T follicular helper cell (primary cell): ENCODE measurements around the gene SAMD8.
"Not testable (repeated sequence)": the region's sequence is repeated elsewhere in the genome, so short reads cannot be mapped to it uniquely, and the experiment has no call there.

Experiments
- DNase-seq: peaks from one replicate; pipeline ENCODE4 v3.0.0-alpha.2; 2020; ENCODE audit warnings: low read depth

The SAMD8 gene

DNA sequence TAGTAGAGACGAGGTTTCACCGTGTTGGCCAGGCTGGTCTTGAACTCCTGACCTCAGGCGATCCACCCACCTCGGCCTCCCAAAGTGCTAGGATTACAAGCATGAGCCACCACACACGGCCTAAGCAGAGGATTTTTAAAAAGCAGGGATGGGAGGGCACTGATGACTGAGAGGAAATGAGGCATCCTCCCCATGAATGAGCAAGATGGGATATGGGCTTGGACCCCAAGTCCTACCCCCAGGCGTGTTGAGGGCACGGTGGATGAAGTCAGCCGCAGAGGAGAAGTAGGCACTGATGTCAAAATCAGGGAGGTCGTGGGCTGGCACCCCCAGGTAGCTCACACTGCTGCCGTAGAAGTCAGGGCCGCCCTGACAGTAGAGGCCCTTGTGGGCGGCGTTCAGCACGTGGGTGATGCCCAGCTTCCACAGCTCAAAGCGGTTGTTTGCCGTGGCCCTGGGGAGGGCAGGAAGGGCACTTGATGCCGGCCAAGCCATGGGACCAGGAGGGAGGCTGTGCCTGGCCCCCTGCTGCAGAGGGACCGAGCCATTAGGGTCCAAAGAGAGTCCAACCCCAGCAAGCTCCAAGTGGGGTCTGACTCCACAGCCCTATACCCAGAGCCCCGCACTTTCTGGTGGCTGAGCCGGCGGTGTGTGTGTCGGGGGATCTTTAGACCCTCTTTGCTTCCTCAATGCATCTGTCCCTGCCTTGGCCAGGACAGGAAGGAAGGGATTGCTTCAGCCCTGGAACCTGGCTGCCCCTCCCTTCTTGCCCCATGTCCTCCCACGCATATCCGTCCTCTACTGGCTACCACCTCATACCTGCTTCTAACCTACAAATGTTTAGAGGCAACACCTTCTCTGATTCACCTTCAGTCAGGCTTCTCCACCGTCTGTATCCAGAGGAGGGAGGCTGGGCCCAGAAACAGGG lies 3.4 kb upstream of the SAMD8 start:
- DNase-seq = no peak

DNA sequence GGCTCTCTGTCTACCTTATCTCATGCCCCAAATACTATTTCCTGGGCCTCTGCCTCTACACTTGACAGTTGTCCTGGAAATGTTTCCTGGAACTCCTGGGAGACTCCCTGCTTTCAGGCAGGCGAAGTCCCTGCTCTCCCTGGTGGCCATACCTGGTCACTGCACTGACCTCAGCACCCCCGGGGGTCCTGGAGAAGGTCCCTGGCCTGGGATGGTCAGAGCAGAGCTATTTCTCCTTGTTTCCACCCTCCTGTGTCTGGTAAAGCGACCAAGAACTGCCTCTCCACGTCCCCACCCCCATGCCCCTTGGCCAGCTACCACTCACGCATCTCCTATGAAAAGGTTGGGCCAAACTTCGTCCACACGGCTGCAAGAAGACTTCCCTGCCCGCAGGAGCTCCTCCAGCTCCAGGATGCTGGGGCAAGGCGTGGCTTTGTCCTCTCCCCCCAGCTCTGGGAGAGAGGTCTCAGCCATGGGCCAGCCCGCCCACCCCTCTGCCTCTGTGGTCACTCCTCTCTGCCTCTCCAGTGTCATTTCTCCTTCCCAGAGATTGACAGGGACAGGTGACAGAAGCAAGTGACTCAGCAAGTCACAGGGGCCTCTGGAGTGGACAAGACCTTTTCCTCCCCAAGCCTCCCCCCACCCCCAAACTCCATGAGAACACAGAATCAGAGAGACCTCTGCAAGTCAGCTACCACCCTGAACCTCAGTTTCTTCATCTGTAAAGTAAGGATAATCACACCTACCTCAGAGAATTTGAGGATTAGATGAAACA lies 2.6 kb upstream of the SAMD8 start:
- DNase-seq = no peak

DNA sequence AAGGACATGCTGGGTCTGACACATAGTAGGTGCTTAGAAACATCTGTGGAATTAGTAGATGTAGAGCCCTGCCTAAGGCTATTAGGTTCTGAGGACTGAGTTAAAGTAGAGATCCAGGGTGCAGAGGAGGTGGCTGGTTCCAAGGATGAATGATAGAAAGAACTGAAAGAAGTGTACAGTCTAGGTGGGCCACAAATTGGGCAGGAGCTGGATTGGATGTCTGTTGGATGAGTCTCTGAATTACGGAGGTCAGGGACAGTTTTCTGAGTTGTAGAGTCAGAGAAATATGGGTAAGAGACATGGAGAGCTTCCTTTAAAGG lies 2.0 kb upstream of the SAMD8 start:
- DNase-seq = no peak

DNA sequence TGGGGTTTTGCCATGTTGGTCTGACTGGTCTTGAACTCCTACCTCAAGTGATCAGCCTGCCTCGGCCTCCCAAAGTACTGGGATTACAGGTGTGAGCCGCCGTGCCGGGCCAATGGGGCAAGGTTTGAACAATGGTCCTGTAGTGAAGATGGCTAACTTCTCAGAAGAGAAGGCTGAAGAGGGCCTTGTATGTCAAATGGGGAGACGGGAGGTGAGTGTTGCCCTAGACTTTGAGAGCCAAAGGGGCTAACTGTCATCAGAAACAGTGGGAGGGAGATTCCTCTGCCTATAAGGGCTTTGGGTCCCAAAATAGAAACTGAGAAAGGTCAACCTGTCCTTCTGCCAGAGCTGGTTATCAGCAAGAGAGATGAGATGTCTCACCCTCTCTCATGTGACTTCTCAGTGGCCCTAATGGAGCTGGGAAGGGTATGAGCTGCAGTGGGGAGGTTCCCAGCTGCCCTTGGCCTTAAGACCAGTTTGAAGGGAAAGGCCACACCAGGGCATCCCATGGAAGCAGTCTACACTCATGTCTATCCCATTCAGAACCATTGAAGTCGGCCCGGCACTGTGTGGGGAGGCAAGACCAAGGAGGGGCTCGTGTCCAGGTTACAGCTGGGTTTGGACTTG lies 1.3 kb upstream of the SAMD8 start:
- no peak for DNase-seq

DNA sequence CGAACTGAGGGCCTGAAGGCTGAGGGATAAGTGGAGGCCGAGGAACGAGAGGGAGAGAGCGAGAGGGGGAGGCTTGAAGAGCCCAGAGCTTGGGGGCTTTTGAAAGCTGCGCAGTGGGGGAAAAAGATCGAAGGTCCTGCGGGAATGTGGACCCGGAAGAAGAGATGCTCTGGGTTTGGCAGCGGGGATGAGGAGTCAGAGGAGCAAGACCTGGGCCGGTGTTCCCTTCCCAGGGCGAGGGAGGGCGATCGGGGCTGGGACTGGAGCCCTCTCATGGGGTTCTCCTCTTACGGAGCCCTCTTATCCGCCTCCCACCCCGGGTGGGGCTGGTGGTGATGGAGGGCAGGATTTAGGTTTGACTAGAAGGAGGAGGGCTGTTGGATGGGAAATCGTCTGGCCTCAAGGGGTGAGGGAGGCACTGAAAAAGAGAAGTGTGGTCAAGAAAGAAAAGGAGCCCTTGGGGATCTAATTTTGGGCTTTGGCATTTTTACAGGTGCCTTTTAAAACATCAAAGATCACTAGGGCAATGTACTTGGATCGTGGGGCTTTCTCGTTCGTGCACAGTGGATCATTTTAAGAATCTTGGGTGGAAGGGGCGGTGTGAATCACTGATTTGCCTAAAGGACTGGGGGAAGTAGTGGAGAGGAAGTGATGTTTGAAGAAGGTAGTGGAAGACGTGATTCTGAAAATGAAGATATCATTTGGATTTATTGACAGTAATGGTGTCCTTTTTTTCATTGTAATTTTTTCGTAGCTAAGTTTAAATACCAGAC lies 637 bp downstream of the SAMD8 start:
- peak; percentile 20 for DNase-seq

DNA sequence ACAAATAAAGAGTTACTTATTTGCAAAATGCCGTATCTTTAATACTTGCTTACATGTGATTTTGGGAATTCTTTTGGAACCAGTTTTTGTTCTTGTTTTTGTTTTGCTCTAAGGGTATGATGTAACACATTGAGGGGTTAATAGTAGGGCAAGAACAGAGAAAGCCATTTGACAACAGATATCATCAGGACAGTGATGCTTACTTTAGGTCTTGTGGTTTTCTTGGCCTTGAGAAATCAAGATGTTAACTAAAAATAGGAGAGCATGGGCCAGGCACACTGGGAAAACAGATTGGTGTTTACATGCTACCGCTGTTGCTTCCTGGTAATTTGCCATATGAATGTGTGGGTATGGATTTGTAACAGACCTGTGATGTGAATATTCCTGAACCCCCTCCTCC lies 3.7 kb downstream of the SAMD8 start:
- DNase-seq = no peak

DNA sequence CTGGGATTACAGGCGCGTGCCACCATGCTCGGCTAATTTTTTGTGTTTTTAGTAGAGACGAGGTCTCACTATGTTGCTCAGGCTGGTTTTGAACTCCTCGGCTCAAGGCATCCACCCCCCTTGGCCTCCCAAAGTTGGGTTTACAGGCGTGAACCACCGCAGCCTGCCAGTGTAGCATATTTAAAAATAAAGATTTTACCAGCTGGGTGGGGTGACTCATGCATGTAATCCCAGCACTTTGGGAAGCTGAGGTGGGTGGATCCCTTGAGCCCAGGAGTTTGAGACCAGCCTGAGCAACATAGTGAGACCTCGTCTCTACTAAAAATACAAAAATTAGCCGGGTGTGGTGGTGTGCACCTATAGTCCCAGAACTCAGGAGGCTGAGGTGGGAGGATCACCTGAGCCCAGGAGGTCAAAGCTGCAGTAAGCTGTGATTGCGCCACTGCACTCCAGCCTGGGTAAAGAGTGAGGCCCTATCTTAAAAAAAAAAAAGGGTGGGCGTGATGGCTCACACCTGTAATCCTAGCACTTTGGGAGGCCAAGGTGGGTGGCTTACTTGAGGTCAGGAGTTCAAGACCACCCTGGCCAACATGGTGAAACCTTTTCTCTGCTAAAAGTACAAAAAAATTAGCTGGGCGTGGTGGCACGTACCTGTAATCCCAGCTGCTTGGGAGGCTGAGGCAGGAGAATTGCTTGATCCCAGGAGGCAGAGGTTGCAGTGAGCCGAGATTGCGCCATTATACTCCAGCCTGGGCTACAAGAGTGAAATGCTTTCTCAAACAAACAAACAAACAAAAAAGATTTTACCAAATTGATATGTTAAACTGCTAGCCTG lies 5.7 kb downstream of the SAMD8 start:
- DNase-seq = not testable (repeated sequence)

DNA sequence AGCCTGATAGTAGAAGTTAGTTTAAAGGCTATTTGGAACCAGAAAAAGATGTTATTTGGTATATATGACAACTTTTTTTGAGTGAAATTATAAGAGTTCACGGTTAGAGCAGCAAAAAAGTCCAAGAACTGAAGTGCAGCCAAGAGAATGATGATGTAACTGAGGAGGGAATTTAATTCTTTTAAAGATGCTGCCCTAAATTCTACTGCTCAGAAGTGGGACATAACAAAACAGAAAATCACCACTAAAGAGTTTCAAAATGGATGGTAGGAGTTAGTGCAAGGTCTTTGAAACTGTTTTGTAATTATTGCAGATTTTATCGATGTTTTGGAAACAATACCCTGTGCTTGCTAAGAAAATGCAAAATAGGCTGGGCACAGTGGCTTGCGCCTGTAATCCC lies 6.5 kb downstream of the SAMD8 start:
- no peak for DNase-seq

DNA sequence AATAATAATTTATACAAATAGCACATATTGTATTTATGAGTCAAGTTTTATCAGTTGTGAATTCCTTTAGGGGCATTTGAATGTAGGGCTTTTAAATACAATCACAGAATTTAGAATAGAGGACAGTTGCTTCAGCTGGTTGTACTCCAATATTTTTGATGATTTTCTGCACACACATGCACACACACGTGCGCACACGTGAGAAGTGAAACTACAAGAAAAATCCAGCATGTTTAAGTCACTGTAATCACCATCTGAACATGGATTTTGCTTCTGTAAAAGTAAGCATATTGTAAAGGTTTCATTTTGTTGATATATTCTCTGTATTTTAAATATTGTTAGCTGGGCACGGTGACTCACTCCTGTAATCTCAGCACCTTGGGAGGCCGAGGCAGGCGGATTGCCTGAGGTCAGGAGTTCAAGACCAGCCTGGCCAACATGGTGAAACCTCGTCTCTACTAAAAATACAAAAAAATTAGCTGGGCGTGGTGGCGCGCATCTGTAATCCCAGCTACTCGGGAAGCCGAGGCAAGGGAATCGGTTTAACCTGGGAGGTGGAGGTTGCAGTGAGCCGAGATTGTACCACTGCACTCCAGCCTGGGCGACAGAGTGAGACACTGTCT lies 8.1 kb downstream of the SAMD8 start:
- not testable (repeated sequence) for DNase-seq

DNA sequence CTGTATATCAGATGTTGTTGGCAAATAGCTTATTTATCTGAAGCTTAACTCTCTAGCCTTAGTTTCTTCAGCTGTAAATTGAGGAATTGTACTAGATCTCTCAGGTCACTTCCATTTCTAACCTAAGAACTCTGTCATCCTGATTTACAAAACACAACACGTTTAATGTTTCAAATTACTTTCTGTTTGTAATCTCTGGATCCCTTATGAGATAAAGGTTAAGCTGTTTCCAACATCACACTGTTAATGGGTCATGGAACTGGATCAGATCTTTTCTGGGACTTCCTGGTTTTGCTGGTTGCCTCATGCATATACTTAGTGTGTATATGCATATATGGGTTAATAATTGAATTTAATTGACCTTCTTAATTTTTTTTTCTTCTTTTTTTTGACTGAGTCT lies 9.9 kb downstream of the SAMD8 start:
- no peak for DNase-seq

DNA sequence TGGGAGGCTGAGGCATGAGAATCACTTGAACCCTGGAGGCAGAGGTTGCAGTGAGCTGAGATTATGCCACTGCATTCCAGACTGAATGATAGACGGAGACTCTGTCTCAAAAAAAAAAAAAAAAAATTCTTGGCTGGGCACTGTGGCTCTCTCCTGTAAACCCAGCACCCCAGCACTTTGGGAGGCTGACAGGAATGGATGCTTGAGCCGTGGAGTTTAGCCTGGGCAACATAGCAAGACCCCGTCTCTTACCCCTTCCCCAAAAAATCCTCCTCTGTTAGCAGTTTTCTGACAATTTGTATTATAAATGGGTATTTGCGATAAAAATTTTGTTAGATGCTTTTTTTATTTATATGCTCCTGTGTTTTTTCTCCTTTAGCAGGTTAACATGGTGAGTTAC lies 11.0 kb downstream of the SAMD8 start:
- no peak for DNase-seq

DNA sequence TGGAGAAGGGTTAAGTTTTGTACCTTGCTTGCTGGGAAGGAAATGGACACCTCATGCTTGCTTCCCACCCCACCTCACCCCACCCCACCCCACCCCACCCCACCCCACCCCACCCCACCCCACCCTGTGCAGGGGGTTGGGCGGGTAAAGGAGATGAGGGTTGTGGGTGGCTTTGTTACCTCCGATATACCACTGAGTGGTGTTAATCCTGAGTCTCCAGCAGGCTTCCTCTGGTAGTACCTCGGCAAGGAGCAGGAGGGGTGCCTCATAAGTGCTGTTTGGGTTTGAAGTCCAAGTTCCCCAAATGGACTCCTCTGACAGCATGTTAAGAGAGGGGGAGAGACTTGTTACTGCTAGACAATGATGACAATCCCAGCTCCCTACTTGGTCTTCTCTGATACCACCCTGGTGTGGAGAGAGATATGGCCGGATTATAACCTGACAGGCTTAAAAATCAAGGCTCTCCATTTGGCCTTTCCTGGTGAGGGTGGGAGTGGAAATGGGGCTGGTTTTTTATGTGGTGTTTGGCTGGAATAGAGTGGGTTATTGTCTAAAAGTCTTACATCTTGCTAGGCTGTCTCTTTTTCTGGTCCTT lies 11.7 kb downstream of the SAMD8 start:
- DNase-seq = no peak

DNA sequence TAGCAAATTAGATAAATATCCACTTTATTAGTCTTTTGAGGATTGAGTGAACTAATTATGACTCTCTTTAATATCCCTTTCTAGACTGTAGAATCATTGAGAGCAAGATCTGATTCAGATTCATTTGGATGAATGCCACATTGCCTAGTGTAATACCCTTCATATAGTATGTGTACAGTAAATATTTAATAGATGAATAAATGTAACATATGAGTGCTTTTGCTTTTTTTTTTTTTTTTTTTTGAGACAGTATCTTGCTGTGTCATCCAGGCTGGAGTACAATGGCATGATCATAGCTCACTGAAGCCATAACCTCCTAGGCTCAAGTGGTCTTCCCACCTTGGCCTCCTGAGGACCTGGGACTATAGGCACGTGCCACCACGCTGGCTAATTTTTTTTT lies 14.8 kb downstream of the SAMD8 start:
- DNase-seq = no peak

DNA sequence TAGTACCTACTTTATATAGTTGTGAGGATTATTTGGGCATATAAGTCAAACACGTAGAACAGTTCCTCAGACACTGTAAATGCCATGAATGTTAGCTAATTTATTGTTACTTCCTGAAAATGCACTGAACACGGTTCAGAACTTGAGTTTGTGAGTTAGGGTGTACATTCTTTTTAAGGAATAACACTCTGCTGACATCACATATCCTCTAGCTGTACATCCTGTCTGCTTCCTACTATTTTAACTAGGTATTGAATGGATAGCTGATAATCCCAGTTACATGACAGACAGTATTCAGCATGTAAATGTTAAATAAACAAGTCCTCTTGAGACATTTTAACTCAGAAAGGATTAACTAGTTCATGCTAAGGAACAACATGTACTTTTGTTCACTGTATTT lies 16.0 kb downstream of the SAMD8 start:
- DNase-seq = no peak

DNA sequence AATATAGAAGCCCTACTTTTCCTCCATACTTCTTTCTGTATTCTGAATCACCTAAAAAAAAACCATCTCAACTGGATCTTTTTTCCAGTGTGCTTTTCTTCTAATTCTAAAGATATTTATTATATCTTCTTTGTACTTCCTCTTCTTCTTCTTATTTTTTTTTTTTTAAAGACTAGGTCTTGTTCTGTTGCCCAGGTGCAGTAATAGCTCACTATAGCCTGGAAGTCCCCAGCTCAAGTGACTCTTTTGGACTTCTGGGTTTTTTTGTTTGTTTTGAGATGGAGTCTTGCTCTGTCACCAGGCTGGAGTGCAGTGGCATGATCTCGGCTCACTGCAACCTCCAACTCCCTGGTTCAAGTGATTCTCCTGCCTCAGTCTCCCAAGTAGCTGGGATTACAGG lies 17.5 kb downstream of the SAMD8 start:
- not testable (repeated sequence) for DNase-seq

DNA sequence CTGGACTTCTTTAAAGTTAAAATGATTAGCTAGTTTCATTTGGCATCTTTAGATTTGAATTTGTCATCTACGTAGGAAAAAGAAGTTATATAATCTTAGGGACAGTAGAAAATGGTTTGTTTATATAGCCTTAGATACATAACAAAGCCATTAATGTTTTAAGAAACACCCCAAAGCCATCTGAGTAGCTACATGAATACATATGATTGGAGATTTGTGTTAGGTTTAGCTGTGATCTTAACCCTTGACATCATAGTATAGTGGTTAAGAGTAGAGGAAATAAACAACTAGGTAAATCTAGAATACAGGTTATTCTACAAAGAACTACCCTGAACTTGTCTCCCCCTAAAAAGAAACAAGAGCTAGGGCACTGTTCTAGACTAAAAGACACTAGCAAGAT lies 18.1 kb downstream of the SAMD8 start:
- no peak for DNase-seq

DNA sequence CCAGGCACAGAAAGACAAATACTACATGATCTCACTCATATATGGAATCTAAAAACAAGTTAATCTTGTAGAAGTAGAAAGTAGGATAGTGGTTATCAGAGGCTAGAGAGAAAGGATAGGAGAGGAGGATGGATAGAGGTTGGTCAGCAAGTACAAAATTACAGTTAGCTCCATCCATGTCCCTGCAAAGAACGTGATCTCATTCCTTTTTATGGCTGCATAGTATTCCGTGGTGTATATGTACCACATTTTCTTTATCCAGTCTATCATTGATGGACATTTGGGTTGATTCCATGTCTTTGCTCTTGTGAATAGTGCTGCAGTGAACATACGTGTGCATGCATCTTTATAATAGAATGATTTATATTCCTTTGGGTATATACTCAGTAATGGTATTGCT lies 22.2 kb downstream of the SAMD8 start:
- not testable (repeated sequence) for DNase-seq

DNA sequence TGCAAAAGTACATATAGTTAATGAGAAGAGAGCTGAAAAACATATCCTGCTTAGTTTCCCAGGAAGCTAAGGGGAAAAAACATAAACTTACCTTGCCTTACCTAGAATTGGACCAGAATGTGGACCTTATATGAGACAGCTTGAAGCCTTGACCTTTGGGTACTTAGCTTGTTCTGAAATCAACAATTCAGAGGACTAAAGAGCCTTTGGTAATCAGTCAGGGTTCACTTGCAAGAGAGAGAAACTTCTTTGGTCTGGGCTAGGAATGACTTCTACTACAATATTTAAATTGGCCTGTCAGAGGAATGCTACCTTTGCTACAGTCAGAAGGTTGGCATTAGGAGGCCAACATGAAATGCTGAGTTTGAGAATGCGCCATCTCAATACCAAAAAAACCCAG lies 24.9 kb downstream of the SAMD8 start:
- DNase-seq = no peak

DNA sequence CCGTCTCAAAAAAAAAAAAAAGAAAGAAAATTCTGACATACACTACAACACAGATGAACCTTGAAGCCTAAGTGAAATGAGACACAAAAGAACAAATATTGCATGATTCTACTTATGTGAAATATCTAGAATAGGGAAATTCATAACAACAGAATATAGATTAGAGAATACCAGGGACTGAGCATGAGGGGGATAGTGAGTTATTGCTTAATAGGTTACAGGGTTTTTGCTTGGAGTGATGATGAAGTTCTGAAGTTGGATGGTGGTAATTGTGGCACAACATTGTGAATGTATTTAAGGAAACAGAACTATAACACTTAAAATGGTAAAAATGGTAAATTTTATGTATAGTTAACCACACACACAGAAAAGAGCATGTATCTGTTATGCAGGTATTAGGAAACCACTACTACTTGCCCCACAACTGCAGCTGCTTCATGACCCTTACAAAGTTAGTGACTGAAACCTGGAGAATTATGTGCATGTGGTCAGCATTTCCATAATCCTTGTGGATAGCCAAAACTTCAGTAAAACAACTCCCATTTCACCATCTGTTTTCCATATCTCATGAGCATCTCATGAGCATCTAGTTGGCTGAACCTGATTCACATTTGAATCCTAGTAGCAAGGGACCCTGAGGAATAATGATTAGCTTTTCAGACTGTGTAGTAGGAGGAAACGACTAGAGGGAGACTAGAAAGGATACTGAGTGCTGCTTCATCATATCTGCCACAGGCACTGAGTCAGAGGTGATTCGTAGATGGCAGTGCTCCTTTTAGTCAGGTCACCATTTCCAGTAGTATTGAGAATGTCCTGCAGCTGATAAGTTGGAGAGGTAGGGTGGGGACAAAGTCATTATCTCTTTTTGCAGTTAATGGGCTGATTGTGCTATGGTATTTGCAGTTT lies 26.3 kb downstream of the SAMD8 start:
- no peak for DNase-seq
